Skeletal muscle tissue (tissue), 4 donors: ENCODE measurements around the gene RRBP1. TPM values are rescaled to one million over a fixed set of nuclear protein-coding genes. Genes with fewer than 3 reads are reported as not detected.

ENCODE experiments used
- H3K27ac ChIP-seq: one replicate; pipeline ENCODE4 v1.7.0; 2013; ENCODE audit warnings: mild to moderate bottlenecking, low read depth, low read length, inconsistent platforms
- H3K27me3 ChIP-seq, 3 donors: one replicate each; pipeline ENCODE4 v1.7.0; 2013; ENCODE audit warnings: low read length in 3 of 3; ENCODE audit not compliant: control insufficient read depth in 3 of 3, insufficient read depth in 3 of 3
- H3K36me3 ChIP-seq, 3 donors: one replicate each; pipeline ENCODE4 v1.7.0; 2013; ENCODE audit warnings: low read length in 3 of 3; ENCODE audit not compliant: control insufficient read depth in 3 of 3, insufficient read depth in 3 of 3
- H3K4me1 ChIP-seq, 3 donors: one replicate each; pipeline ENCODE4 v1.7.0; 2013; ENCODE audit warnings: low read length in 3 of 3, mild to moderate bottlenecking in 3 of 3; ENCODE audit not compliant: control insufficient read depth in 3 of 3, insufficient read depth in 3 of 3
- H3K4me3 ChIP-seq, 3 donors: one replicate each; pipeline ENCODE4 v1.7.0; 2013; ENCODE audit warnings: low read length in 3 of 3
- H3K9ac ChIP-seq, 3 donors: one replicate each; pipeline ENCODE4 v1.7.0; 2013; ENCODE audit warnings: low read length in 3 of 3, mild to moderate bottlenecking in 3 of 3, moderate library complexity in 2 of 3, low read depth in 1 of 3
- H3K9me3 ChIP-seq, 3 donors: one replicate each; pipeline ENCODE4 v1.7.0; 2013; ENCODE audit warnings: low read length in 3 of 3; ENCODE audit not compliant: control insufficient read depth in 3 of 3
- total RNA-seq: library from RNA; depleted of rRNA; stranded (reverse); fragments of >200 nt; gene quantifications from one replicate; pipeline ENCODE4 v1.2.3, GENCODE V29; 2014
- donor health status: Osteomylitis.

RRBP1 gene
- total RNA-seq, 1 donor from 2014 or later: 76.2 TPM

- no peaks in the 10 kb centered on the region for H3K36me3 ChIP-seq
- no peaks in the 10 kb centered on the region for H3K4me1 ChIP-seq
- H3K9ac ChIP-seq: no peak overlapping the region
- no peak overlapping the region for H3K4me3 ChIP-seq
- H3K27ac ChIP-seq: no peak overlapping the region
- H3K9me3 ChIP-seq: no peaks in the 10 kb centered on the region
- no peaks in the 10 kb centered on the region for H3K27me3 ChIP-seq
Measured at GRCh38 chr20:17721802-17722486, 39.9 kb upstream of the RRBP1 start.

- H3K27ac ChIP-seq: no peak overlapping the region
- no peak overlapping the region for H3K4me3 ChIP-seq
- no peaks in the 10 kb centered on the region for H3K4me1 ChIP-seq
- H3K27me3 ChIP-seq: no peaks in the 10 kb centered on the region
- no peaks in the 10 kb centered on the region for H3K9me3 ChIP-seq
- no peak overlapping the region for H3K9ac ChIP-seq
- no peaks in the 10 kb centered on the region for H3K36me3 ChIP-seq
Measured at GRCh38 chr20:17720755-17721154, 38.7 kb upstream of the RRBP1 start.

DNA sequence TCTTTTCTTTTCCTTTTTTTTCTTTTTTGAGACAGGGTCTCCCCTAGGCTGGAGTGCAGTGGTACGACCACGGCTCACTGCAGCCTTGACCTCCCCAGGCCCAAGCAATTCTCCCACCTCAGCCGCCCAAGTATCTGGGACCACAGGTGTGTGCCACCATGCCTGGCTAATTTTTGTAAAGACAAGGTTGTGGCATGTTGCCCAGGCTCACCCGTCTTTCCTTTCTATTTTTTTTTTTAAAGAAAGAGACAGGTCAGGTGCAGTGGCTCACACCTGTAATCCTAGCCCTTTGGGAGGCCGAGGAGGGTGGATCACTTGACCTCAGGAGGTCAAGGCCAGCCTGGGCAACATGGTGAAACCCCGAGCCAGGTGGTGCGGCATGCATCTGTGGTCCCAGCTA lies 34.3 kb upstream of the RRBP1 start:
- Histone ChIP-seq H3K9ac (no peak overlapping the region), H3K4me3 (no peak overlapping the region), H3K4me1 (no peaks in the 10 kb centered on the region), H3K36me3 (no peaks in the 10 kb centered on the region), H3K27me3 (no peaks in the 10 kb centered on the region), H3K27ac (no peak overlapping the region), H3K9me3 (no peaks in the 10 kb centered on the region)

DNA sequence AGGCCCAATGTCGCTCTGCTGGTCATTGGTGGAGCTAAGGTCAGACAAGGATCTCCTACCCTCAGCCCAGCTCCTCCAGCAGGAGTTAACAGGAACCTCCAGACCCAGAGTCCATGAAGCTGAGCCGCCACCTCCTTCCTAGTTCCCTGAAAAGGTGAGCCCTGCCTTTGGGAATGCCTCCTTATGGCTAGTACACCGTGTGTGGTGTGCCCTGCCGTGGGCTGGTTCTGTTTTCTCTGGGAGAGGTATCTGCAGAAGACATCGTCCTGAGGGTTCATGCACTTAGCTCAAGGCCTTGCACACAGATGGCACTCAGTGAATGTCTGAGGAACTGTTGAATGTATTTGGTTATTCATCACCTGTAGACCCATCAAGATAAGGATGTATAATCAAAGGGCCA lies 33.0 kb upstream of the RRBP1 start:
- Histone ChIP-seq H3K9ac (no peak overlapping the region), H3K36me3 (no peaks in the 10 kb centered on the region), H3K9me3 (no peaks in the 10 kb centered on the region), H3K4me3 (no peak overlapping the region), H3K4me1 (no peaks in the 10 kb centered on the region), H3K27ac (no peak overlapping the region), H3K27me3 (no peaks in the 10 kb centered on the region)

- Histone ChIP-seq H3K9me3 (no peaks in the 10 kb centered on the region), H3K27ac (no peak overlapping the region), H3K27me3 (no peaks in the 10 kb centered on the region), H3K4me3 (no peak overlapping the region), H3K9ac (no peak overlapping the region), H3K36me3 (no peaks in the 10 kb centered on the region), H3K4me1 (no peaks in the 10 kb centered on the region)
Measured at GRCh38 chr20:17714597-17714996, 32.6 kb upstream of the RRBP1 start.

- Histone ChIP-seq H3K36me3 (no peaks in the 10 kb centered on the region), H3K27me3 (no peaks in the 10 kb centered on the region), H3K4me3 (no peak overlapping the region), H3K9ac (no peak overlapping the region), H3K9me3 (no peaks in the 10 kb centered on the region), H3K27ac (no peak overlapping the region), H3K4me1 (no peaks in the 10 kb centered on the region)
Measured at GRCh38 chr20:17712708-17713107, 30.7 kb upstream of the RRBP1 start.

DNA sequence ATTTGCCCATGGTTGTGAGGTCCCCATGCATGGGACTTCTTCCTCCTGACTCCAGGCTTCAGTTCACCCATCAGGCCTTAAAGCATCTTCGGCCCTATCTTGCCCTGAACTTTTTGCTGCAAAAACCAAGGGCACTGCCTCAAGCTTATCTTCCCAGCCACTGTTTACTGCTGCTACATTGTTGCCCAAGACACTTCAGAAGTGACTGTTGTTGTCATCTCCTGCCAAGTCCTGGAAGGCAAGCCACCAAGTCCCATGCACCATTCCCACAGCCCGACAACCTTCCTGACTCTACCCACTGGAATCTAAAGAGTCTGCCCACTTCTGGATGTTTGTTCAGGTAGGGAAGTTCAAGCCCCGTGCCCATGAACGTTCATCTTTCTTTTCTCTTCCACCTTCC lies 30.2 kb upstream of the RRBP1 start:
- no peaks in the 10 kb centered on the region for H3K4me1 ChIP-seq
- H3K9me3 ChIP-seq: no peaks in the 10 kb centered on the region
- H3K4me3 ChIP-seq: no peak overlapping the region
- no peak overlapping the region for H3K27ac ChIP-seq
- H3K36me3 ChIP-seq: no peaks in the 10 kb centered on the region
- no peak overlapping the region for H3K9ac ChIP-seq
- no peaks in the 10 kb centered on the region for H3K27me3 ChIP-seq

- no peaks in the 10 kb centered on the region for H3K27me3 ChIP-seq
- no peak overlapping the region for H3K9ac ChIP-seq
- no peak overlapping the region for H3K27ac ChIP-seq
- H3K4me1 ChIP-seq: no peaks in the 10 kb centered on the region
- H3K9me3 ChIP-seq: no peaks in the 10 kb centered on the region
- no peak overlapping the region for H3K4me3 ChIP-seq
- no peaks in the 10 kb centered on the region for H3K36me3 ChIP-seq
Measured at GRCh38 chr20:17711267-17711627, 29.2 kb upstream of the RRBP1 start.

DNA sequence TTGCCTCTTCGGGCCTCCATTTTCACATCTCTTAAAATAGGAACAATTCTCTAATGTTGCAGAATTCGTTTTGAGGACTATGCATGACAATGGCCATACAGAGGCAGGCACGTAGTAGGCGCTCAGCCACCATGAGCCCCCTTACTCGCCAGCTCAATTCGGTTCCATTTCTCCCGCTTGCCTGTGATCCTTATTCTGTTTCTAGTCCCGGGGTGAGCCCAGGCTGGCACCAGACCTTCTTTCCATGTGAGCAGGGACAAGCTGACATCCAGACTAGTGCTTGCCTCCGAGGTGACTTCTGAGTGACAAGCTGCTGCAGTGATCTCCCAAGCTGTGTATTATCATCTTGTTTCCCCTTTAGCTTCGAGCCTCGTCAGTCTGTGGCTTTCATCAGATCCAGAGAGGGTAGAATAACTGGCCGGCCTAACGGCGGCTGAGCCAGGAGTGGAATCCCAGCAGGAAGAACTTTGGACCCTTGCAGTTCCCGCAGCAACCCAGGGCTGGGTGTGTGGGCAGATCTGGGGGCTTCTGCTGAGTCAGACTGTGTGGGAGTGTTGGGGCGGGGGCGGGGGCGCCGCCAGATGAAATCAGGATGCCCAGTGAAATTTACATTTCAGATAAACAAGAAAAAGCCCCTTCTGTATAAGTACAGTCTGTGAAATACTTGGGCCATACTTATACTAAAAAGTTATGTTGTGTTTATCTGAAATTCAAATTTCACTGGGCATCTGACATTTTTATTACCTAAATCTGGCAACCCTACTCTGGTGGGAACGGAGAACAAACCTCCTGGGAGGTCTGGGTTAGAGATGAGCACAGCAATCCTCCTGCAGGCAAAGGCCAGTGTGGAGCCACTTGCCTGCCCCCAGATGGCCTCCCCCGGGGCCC lies 28.6 kb upstream of the RRBP1 start:
- Histone ChIP-seq H3K4me1 (no peaks in the 10 kb centered on the region), H3K9me3 (no peaks in the 10 kb centered on the region), H3K4me3 (no peak overlapping the region), H3K27me3 (no peaks in the 10 kb centered on the region), H3K27ac (no peak overlapping the region), H3K9ac (no peak overlapping the region), H3K36me3 (no peaks in the 10 kb centered on the region)
